B cell (primary cell): ENCODE data around the gene SERINC5. TPM values are rescaled to one million over a fixed set of nuclear protein-coding genes. Genes with fewer than 3 reads are reported as not detected.

Source experiments
- ATAC-seq: fragments of 200-7000 bp; cut with Tn5 transposase; one replicate; pipeline ENCODE4 v1.10.0; 2021; ENCODE audit warnings: low read depth, mild to moderate bottlenecking, moderate number of reproducible peaks, moderate library complexity
- CTCF ChIA-PET: fragments of 350-600 bp; sonication (Branson Sonifier 250); formaldehyde crosslinking; loops from one replicate; lab custom pipeline; 2021; ENCODE audit warnings: antibody characterized with exemption, inconsistent platforms; lab: Charles Lee
- POLR2A ChIA-PET: fragments of 350-600 bp; sonication (Branson Sonifier 250); formaldehyde crosslinking; loops from one replicate; lab custom pipeline; 2021; ENCODE audit warnings: antibody characterized with exemption; lab: Charles Lee
- DNase-seq: peaks from one replicate; pipeline ENCODE4 v3.0.0; 2013
- H2AFZ ChIP-seq: 2 replicates; pipeline ENCODE4 v1.6.1; 2012; ENCODE audit warnings: mild to moderate bottlenecking, low read depth, low read length; ENCODE audit not compliant: insufficient read depth, poor library complexity, severe bottlenecking
- H3K27ac ChIP-seq, 2 donors: 1 replicate in 1 of 2; 2 replicates in 1 of 2; pipeline ENCODE4 v1.5.1; 2012 to 2013; ENCODE audit warnings: low read length in 2 of 2, mild to moderate bottlenecking in 2 of 2, moderate library complexity in 1 of 2
- H3K27me3 ChIP-seq, 4 experiments: fragments of 200-600 bp in 1 of 4; sonication (generic) in 1 of 4; replicated peaks in 1 of 4; 1 replicate in 2 of 4; 2 replicates in 2 of 4; pipeline versions ENCODE4 v1.6.1 to v1.7.0; 2013 to 2016; ENCODE audit warnings: low read length in 3 of 4, mild to moderate bottlenecking in 2 of 4, mixed read lengths in 1 of 4, moderate library complexity in 1 of 4; ENCODE audit not compliant: insufficient read depth in 4 of 4, control insufficient read depth in 3 of 4; ENCODE audit errors: control extremely low read depth in 1 of 4
- H3K36me3 ChIP-seq, 2 experiments: replicated peaks in 1 of 2; 1 replicate in 1 of 2; 2 replicates in 1 of 2; pipeline versions ENCODE4 v1.6.1 to v1.7.1; 2013; ENCODE audit warnings: low read length in 1 of 2; ENCODE audit not compliant: insufficient read depth in 2 of 2, control insufficient read depth in 1 of 2; ENCODE audit errors: control extremely low read depth in 1 of 2, extremely low read depth in 1 of 2
- H3K4me1 ChIP-seq, 2 donors: fragments of 200-600 bp in 1 of 2; sonication (generic) in 1 of 2; 1 replicate in 1 of 2; 2 replicates in 1 of 2; pipeline versions ENCODE4 v1.5.1 to v1.6.1; 2013 to 2017; ENCODE audit warnings: low read length in 2 of 2; ENCODE audit not compliant: control insufficient read depth in 2 of 2, insufficient read depth in 2 of 2
- H3K4me2 ChIP-seq: replicated peaks from 2 replicates; pipeline ENCODE3; 2012; ENCODE audit warnings: mild to moderate bottlenecking, low read depth, low read length; ENCODE audit not compliant: poor library complexity, severe bottlenecking
- H3K4me3 ChIP-seq, 5 experiments: fragments of 200-600 bp in 1 of 5; sonication (generic) in 1 of 5; 1 replicate in 3 of 5; 2 replicates in 2 of 5; pipeline versions ENCODE4 v1.5.1 to v1.7.0; 2011 to 2016; ENCODE audit warnings: low read length in 4 of 5, mild to moderate bottlenecking in 4 of 5, low read depth in 2 of 5, control low read depth in 1 of 5, moderate library complexity in 1 of 5; ENCODE audit not compliant: insufficient read depth in 1 of 5; ENCODE audit errors: control extremely low read depth in 1 of 5, extremely low read depth in 1 of 5
- H3K79me2 ChIP-seq: fragments of 200-600 bp; sonication (generic); one replicate; pipeline ENCODE4 v1.6.0; 2016; ENCODE audit warnings: low read length; ENCODE audit not compliant: control insufficient read depth, insufficient read depth
- H3K9ac ChIP-seq: fragments of 200-600 bp; sonication (generic); 2 replicates; pipeline ENCODE4 v1.6.1; 2017; ENCODE audit warnings: mild to moderate bottlenecking, low read length, moderate library complexity
- H3K9me3 ChIP-seq, 3 donors: one replicate each; pipeline versions ENCODE4 v1.6.1 to v1.7.1; 2013; ENCODE audit warnings: low read length in 2 of 3; ENCODE audit not compliant: control insufficient read depth in 2 of 3, insufficient read depth in 1 of 3; ENCODE audit errors: control extremely low read depth in 1 of 3
- H4K20me1 ChIP-seq: 2 replicates; pipeline ENCODE4 v1.6.0; 2012; ENCODE audit warnings: mild to moderate bottlenecking, low read length; ENCODE audit not compliant: insufficient read depth, control insufficient read depth, poor library complexity, severe bottlenecking
- H3K27ac Mint-ChIP-seq: one replicate; pipeline ENCODE4 v1.8.0; 2021; ENCODE audit warnings: mixed read lengths
- H3K27me3 Mint-ChIP-seq: one replicate; pipeline ENCODE4 v1.8.0; 2021; ENCODE audit warnings: mixed read lengths
- H3K4me1 Mint-ChIP-seq: one replicate; pipeline ENCODE4 v1.8.0; 2021; ENCODE audit warnings: mixed read lengths
- H3K4me3 Mint-ChIP-seq: one replicate; pipeline ENCODE4 v1.8.0; 2021; ENCODE audit warnings: mixed read lengths
- H3K9me3 Mint-ChIP-seq: one replicate; pipeline ENCODE4 v1.8.0; 2022; ENCODE audit warnings: mixed read lengths; ENCODE audit not compliant: insufficient read depth
- CTCF ChIP-seq: fragments of 200-600 bp; IDR thresholded peaks from one replicate; pipeline ENCODE4 v1.8.0; 2022; ENCODE audit warnings: antibody characterized with exemption, mild to moderate bottlenecking
- EZH2 ChIP-seq: IDR thresholded peaks from 2 replicates; pipeline ENCODE4 v1.6.1; 2012; ENCODE audit warnings: borderline replicate concordance, low read depth, mild to moderate bottlenecking, moderate library complexity, low read length; ENCODE audit not compliant: insufficient read depth, poor library complexity, severe bottlenecking
- WGBS: methylation state at CpG from one replicate; pipeline ENCODE4 v1.1.5; 2013; ENCODE audit warnings: missing lambda C conversion rate; ENCODE audit not compliant: insufficient coverage; 5-methylcytosine and 5-hydroxymethylcytosine counted together
- intact Hi-C: fragments of 100-400 bp; cut with micrococcal nuclease; formaldehyde crosslinking; loops from one replicate; pipeline ENCODE4 v1.10.0; 2022
- polyA plus RNA-seq: library from polyadenylated mRNA; depleted of rRNA; stranded (reverse); fragments of >200 nt; gene quantifications from 2 replicates; pipeline ENCODE4 v1.2.3, GENCODE V29; 2012
- total RNA-seq, 2 donors: library from RNA; stranded (reverse); fragments of 120-200 nt in 1 of 2; gene quantifications; 1 replicate in 1 of 2; 2 replicates in 1 of 2; pipeline versions ENCODE4 v1.2.3 to v1.2.4, GENCODE V29; 2013 to 2022

The SERINC5 gene
- total and polyA plus RNA-seq, 2 donors (not counting 1 experiment from before 2014, with no cell fraction given), result 2.4 to 9.5 TPM

GRCh38 chr5:80116465-80116864 is 139.4 kb downstream of the SERINC5 start:
- ChIA-PET CTCF (interaction anchor here (0.9 kb wide), 1 partner anchor 191 kb away, joined by 3 read pairs; no protein-coding TSS in a partner anchor), POLR2A (no interaction called here)
- WGBS, result 100% methylated on average over 3 of the region's 4 CpGs
- Mint-ChIP-seq H3K27ac (no peak overlapping the region), H3K4me3 (no peak overlapping the region), H3K9me3 (peaks cover 6% of the 10 kb centered on the region), H3K4me1 (no peaks in the 10 kb centered on the region), H3K27me3 (no peaks in the 10 kb centered on the region)
- Histone ChIP-seq H4K20me1 (no peaks in the 10 kb centered on the region), H3K27me3 (no peaks in the 10 kb centered on the region), H3K4me2 (no peak overlapping the region), H3K9me3 (peaks cover 0 to 8% (median 3%) of the 10 kb centered on the region in 3 donors), H3K4me3 (no peak overlapping the region), H3K9ac (no peak overlapping the region), H3K36me3 (no peaks in the 10 kb centered on the region), H3K27ac (no peak overlapping the region), H3K79me2 (no peaks in the 10 kb centered on the region), H2AFZ (no peak overlapping the region), H3K4me1 (no peaks in the 10 kb centered on the region)
- TF ChIP-seq EZH2, result no peak
- TF ChIP-seq CTCF, result no peak
- DNase-seq (no peak), ATAC-seq (no peak)
- intact Hi-C loops, result no loop called here

GRCh38 chr5:80116000-80116399 is 139.8 kb downstream of the SERINC5 start:
- Mint-ChIP-seq H3K4me3 (no peak overlapping the region), H3K27ac (no peak overlapping the region), H3K4me1 (no peaks in the 10 kb centered on the region), H3K9me3 (peaks cover 6% of the 10 kb centered on the region), H3K27me3 (peaks cover 2% of the 10 kb centered on the region)
- no peak overlapping the region for H3K4me2 ChIP-seq
- H3K27me3 ChIP-seq, result no peaks in the 10 kb centered on the region
- TF ChIP-seq CTCF, result no peak
- no peak for TF ChIP-seq EZH2
- ChIA-PET POLR2A (no interaction called here), CTCF (interaction anchor here (0.9 kb wide), 1 partner anchor 192 kb away, joined by 3 read pairs; no protein-coding TSS in a partner anchor)
- no peak overlapping the region for H3K4me3 ChIP-seq
- no peak overlapping the region for H3K27ac ChIP-seq
- H3K36me3 ChIP-seq, result no peaks in the 10 kb centered on the region
- ATAC-seq (no peak), DNase-seq (no peak)
- 93% methylated on average over 3 of the region's 4 CpGs for WGBS
- intact Hi-C loops, result no loop called here
- H3K79me2 ChIP-seq, result no peaks in the 10 kb centered on the region
- no peak overlapping the region for H3K9ac ChIP-seq
- H3K9me3 ChIP-seq, result peaks cover 0 to 8% (median 3%) of the 10 kb centered on the region in 3 donors
- H2AFZ ChIP-seq, result no peak overlapping the region
- no peaks in the 10 kb centered on the region for H4K20me1 ChIP-seq
- no peaks in the 10 kb centered on the region for H3K4me1 ChIP-seq
